ENCODE results near the gene REN. TPM values are rescaled to one million over a fixed set of nuclear protein-coding genes. Genes with fewer than 3 reads are reported as not detected.

Gene REN
- total and polyA plus RNA-seq, 2 of the 13 experiments (the other 11 are each of a cell fraction or from before 2014, with no cell fraction given) = not detected

DNA sequence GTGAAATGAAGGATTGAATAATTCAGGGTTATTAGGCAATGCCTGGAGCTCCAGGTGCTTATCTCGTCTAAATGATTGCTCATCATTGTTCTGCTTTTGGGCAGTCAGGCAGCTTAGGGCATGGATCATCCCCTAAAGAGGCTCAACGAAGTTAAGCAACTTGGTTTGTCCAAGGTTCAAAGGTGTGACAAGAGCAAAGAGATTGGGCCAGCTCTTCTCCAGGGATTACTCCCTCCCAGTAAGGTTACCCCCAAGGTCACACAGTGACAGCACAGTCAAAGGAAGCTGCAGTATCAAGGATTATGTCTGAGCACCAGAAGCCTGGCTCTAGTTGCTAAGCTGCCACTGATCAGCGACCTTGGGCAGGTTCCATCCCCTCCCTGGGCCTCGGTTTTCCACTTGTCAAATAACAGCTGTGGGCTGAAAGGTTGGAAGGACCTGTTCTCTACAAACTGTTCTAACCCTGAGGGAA, 21.1 kb downstream of the REN start (continued):
- TF ChIP-seq ZNF709 (CRISPR knock-in tag; IDR thresholded peaks at IDR 0.05) = 0 out of 2 replicates have a peak, but pooled peaks have one; percentile 35
- peak; percentile 69 for TF ChIP-seq BORCS8-MEF2B (CRISPR knock-in tag; IDR thresholded peaks at IDR 0.05)
- no peak for TF ChIP-seq NCOA5 (CRISPR knock-in tag; IDR thresholded peaks at IDR 0.05)
- peak; percentile 63 for TF ChIP-seq HMG20B (CRISPR knock-in tag; conservative IDR thresholded peaks at IDR 0.05)
- no peak for TF ChIP-seq ZNF572 (CRISPR knock-in tag; IDR thresholded peaks at IDR 0.05)
- TF ChIP-seq, protein P1, sequence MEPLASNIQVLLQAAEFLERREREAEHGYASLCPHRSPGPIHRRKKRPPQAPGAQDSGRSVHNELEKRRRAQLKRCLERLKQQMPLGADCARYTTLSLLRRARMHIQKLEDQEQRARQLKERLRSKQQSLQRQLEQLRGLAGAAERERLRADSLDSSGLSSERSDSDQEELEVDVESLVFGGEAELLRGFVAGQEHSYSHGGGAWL (CRISPR knock-in tag; IDR thresholded peaks at IDR 0.05) = no peak
- TF ChIP-seq HOXA3 (CRISPR knock-in tag; IDR thresholded peaks at IDR 0.05) = peak; percentile 86
- TF ChIP-seq NAIF1 (CRISPR knock-in tag; IDR thresholded peaks at IDR 0.05; ENCODE audit: borderline replicate concordance) = no peak
- no peak for TF ChIP-seq MED13 (CRISPR knock-in tag; IDR thresholded peaks at IDR 0.05)
- TF ChIP-seq, protein P2, sequence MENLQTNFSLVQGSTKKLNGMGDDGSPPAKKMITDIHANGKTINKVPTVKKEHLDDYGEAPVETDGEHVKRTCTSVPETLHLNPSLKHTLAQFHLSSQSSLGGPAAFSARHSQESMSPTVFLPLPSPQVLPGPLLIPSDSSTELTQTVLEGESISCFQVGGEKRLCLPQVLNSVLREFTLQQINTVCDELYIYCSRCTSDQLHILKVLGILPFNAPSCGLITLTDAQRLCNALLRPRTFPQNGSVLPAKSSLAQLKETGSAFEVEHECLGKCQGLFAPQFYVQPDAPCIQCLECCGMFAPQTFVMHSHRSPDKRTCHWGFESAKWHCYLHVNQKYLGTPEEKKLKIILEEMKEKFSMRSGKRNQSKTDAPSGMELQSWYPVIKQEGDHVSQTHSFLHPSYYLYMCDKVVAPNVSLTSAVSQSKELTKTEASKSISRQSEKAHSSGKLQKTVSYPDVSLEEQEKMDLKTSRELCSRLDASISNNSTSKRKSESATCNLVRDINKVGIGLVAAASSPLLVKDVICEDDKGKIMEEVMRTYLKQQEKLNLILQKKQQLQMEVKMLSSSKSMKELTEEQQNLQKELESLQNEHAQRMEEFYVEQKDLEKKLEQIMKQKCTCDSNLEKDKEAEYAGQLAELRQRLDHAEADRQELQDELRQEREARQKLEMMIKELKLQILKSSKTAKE (CRISPR knock-in tag; IDR thresholded peaks at IDR 0.05; ENCODE audit: borderline replicate concordance) = no peak
- peak; percentile 63; the same call in 1 of the 2 replicates for TF ChIP-seq SIX4 (CRISPR knock-in tag; IDR thresholded peaks at IDR 0.05)
- TF ChIP-seq, protein P3, sequence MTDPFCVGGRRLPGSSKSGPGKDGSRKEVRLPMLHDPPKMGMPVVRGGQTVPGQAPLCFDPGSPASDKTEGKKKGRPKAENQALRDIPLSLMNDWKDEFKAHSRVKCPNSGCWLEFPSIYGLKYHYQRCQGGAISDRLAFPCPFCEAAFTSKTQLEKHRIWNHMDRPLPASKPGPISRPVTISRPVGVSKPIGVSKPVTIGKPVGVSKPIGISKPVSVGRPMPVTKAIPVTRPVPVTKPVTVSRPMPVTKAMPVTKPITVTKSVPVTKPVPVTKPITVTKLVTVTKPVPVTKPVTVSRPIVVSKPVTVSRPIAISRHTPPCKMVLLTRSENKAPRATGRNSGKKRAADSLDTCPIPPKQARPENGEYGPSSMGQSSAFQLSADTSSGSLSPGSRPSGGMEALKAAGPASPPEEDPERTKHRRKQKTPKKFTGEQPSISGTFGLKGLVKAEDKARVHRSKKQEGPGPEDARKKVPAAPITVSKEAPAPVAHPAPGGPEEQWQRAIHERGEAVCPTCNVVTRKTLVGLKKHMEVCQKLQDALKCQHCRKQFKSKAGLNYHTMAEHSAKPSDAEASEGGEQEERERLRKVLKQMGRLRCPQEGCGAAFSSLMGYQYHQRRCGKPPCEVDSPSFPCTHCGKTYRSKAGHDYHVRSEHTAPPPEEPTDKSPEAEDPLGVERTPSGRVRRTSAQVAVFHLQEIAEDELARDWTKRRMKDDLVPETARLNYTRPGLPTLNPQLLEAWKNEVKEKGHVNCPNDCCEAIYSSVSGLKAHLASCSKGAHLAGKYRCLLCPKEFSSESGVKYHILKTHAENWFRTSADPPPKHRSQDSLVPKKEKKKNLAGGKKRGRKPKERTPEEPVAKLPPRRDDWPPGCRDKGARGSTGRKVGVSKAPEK (CRISPR knock-in tag; IDR thresholded peaks at IDR 0.05; ENCODE audit: borderline replicate concordance) = no peak
- TF ChIP-seq, protein P4, sequence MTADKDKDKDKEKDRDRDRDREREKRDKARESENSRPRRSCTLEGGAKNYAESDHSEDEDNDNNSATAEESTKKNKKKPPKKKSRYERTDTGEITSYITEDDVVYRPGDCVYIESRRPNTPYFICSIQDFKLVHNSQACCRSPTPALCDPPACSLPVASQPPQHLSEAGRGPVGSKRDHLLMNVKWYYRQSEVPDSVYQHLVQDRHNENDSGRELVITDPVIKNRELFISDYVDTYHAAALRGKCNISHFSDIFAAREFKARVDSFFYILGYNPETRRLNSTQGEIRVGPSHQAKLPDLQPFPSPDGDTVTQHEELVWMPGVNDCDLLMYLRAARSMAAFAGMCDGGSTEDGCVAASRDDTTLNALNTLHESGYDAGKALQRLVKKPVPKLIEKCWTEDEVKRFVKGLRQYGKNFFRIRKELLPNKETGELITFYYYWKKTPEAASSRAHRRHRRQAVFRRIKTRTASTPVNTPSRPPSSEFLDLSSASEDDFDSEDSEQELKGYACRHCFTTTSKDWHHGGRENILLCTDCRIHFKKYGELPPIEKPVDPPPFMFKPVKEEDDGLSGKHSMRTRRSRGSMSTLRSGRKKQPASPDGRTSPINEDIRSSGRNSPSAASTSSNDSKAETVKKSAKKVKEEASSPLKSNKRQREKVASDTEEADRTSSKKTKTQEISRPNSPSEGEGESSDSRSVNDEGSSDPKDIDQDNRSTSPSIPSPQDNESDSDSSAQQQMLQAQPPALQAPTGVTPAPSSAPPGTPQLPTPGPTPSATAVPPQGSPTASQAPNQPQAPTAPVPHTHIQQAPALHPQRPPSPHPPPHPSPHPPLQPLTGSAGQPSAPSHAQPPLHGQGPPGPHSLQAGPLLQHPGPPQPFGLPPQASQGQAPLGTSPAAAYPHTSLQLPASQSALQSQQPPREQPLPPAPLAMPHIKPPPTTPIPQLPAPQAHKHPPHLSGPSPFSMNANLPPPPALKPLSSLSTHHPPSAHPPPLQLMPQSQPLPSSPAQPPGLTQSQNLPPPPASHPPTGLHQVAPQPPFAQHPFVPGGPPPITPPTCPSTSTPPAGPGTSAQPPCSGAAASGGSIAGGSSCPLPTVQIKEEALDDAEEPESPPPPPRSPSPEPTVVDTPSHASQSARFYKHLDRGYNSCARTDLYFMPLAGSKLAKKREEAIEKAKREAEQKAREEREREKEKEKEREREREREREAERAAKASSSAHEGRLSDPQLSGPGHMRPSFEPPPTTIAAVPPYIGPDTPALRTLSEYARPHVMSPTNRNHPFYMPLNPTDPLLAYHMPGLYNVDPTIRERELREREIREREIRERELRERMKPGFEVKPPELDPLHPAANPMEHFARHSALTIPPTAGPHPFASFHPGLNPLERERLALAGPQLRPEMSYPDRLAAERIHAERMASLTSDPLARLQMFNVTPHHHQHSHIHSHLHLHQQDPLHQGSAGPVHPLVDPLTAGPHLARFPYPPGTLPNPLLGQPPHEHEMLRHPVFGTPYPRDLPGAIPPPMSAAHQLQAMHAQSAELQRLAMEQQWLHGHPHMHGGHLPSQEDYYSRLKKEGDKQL (CRISPR knock-in tag; IDR thresholded peaks at IDR 0.05; ENCODE audit: low read depth) = peak; percentile 79
- TF ChIP-seq IRF2 (CRISPR knock-in tag; IDR thresholded peaks at IDR 0.05) = peak; percentile 61
- TF ChIP-seq, protein P5, sequence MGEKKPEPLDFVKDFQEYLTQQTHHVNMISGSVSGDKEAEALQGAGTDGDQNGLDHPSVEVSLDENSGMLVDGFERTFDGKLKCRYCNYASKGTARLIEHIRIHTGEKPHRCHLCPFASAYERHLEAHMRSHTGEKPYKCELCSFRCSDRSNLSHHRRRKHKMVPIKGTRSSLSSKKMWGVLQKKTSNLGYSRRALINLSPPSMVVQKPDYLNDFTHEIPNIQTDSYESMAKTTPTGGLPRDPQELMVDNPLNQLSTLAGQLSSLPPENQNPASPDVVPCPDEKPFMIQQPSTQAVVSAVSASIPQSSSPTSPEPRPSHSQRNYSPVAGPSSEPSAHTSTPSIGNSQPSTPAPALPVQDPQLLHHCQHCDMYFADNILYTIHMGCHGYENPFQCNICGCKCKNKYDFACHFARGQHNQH (CRISPR knock-in tag; IDR thresholded peaks at IDR 0.05) = peak; percentile 32; the same call in 1 of the 2 replicates

Measured in HepG2 (cell line).